HG03025 (cell line): Measurements from ENCODE around the gene STXBP1.
"Not testable (repeated sequence)": the region's sequence is repeated elsewhere in the genome, so short reads cannot be mapped to it uniquely, and the experiment has no call there.

Experiments
- ATAC-seq: cut with Tn5 transposase; IDR thresholded peaks from one replicate; pipeline ENCODE4 v1.9.1; 2021; ENCODE audit warnings: mild to moderate bottlenecking, moderate library complexity; ENCODE audit not compliant: unreplicated experiment, low FRiP score

Gene STXBP1

GRCh38 chr9:127575875-127576778, 36.0 kb upstream of the STXBP1 start:
- no peak for ATAC-seq

- not testable (repeated sequence) for ATAC-seq
Measured at GRCh38 chr9:127577194-127577593, 34.9 kb upstream of the STXBP1 start.

GRCh38 chr9:127578627-127578951, 33.5 kb upstream of the STXBP1 start:
- no peak for ATAC-seq

- ATAC-seq = no peak
Measured at GRCh38 chr9:127578952-127579853, 32.9 kb upstream of the STXBP1 start.

GRCh38 chr9:127580366-127580765, 31.7 kb upstream of the STXBP1 start:
- ATAC-seq = no peak

GRCh38 chr9:127580879-127581475, 31.1 kb upstream of the STXBP1 start:
- ATAC-seq = no peak

- ATAC-seq = not testable (repeated sequence)
Measured at GRCh38 chr9:127584474-127584805, 27.6 kb upstream of the STXBP1 start.

- no peak for ATAC-seq
Measured at GRCh38 chr9:127585161-127585819, 26.8 kb upstream of the STXBP1 start.

- no peak for ATAC-seq
Measured at GRCh38 chr9:127586096-127586495, 26.0 kb upstream of the STXBP1 start.

- ATAC-seq = no peak
Measured at GRCh38 chr9:127586537-127586936, 25.5 kb upstream of the STXBP1 start.

GRCh38 chr9:127587966-127588365, 24.1 kb upstream of the STXBP1 start:
- no peak for ATAC-seq

- no peak for ATAC-seq
Measured at GRCh38 chr9:127588740-127589506, 23.2 kb upstream of the STXBP1 start.

GRCh38 chr9:127589955-127590370, 22.1 kb upstream of the STXBP1 start:
- ATAC-seq = no peak

- no peak for ATAC-seq
Measured at GRCh38 chr9:127595611-127596010, 16.5 kb upstream of the STXBP1 start.

- ATAC-seq = no peak
Measured at GRCh38 chr9:127598839-127599549, 13.1 kb upstream of the STXBP1 start.

- no peak for ATAC-seq
Measured at GRCh38 chr9:127599550-127599891, 12.6 kb upstream of the STXBP1 start.

GRCh38 chr9:127603226-127603625, 8.9 kb upstream of the STXBP1 start:
- no peak for ATAC-seq

GRCh38 chr9:127606043-127606442, 6.0 kb upstream of the STXBP1 start:
- ATAC-seq = no peak
